ENCODE measurements around the gene TEX11.

The TEX11 gene

DNA sequence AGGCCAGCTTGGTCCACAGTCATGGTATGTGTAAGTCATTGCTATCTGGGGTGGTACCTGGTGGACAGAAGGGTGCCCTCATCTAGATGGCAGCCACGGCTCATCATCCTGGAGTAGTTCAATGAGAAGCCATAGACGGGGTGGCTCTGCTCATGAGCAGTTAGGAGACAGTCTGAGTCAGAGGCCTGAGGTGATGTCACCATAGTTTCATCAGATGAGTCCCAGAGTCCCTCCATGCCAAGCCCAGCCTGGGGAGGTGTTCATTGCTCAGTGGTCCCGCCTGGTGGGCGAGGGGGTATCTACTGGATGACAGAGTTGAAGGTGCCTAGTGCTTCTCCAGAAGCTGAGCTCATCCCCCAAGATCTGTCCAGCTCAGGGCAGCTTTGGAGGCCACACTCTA lies 414.1 kb downstream of the TEX11 start:
- ChIA-PET CTCF (no interaction called here), POLR2A (no interaction called here)
- no peak for DNase-seq (ENCODE audit: low read depth, low spot score)
- TF ChIP-seq CTCF (IDR thresholded peaks at IDR 0.05; ENCODE audit: insufficient read depth, low read length, missing control alignments) = no peak
- H3K4me3 ChIP-seq (ENCODE audit: low read depth, low read length) = no peak overlapping the region

- CTCF ChIA-PET = no interaction called here
- TF ChIP-seq CTCF (IDR thresholded peaks at IDR 0.05; ENCODE audit: insufficient read depth, low read length, missing control alignments) = no peak
- H3K4me3 ChIP-seq (ENCODE audit: low read depth, low read length) = no peak overlapping the region
- POLR2A ChIA-PET = no interaction called here
- DNase-seq (ENCODE audit: low read depth, low spot score) = no peak
Measured at GRCh38 chrX:70488856-70489255, 419.7 kb downstream of the TEX11 start.

DNA sequence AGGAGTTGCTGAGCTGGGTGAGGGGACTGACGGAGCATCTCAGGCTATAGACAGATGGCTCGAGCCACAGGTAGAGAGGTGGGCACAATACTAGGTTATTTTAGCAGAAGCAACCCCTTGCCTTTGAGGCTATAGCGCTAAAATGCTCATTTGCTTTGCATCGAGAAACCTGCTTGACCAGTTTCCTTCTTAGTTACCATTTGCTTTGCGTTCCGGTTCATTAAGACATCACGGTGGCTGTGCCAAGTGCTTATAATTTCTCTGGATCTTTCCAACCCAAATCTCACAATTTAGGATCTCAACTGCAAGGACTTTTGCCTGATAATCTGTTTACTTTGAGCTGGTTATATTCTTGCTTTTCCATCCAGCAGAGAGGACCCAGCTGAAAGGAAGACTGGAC lies 423.0 kb downstream of the TEX11 start:
- no peak overlapping the region for H3K4me3 ChIP-seq (ENCODE audit: low read depth, low read length)
- no peak for TF ChIP-seq CTCF (IDR thresholded peaks at IDR 0.05; ENCODE audit: insufficient read depth, low read length, missing control alignments)
- no peak for DNase-seq (ENCODE audit: low read depth, low spot score)
- CTCF ChIA-PET = no interaction called here
- POLR2A ChIA-PET = no interaction called here

- TF ChIP-seq CTCF (IDR thresholded peaks at IDR 0.05; ENCODE audit: insufficient read depth, low read length, missing control alignments) = no peak
- no peak overlapping the region for H3K4me3 ChIP-seq (ENCODE audit: low read depth, low read length)
- DNase-seq (ENCODE audit: low read depth, low spot score) = no peak
- ChIA-PET CTCF (interaction anchor here (1.2 to 1.8 kb wide), 3 partner anchors 13 to 30 kb away, joined by 3 to 4 read pairs (median 3); no protein-coding TSS in a partner anchor), POLR2A (no interaction called here)
Measured at GRCh38 chrX:70482300-70482699, 426.2 kb downstream of the TEX11 start.

GRCh38 chrX:70481471-70482270 lies 426.8 kb downstream of the TEX11 start:
- DNase-seq (ENCODE audit: low read depth, low spot score) = no peak
- H3K4me3 ChIP-seq (ENCODE audit: low read depth, low read length) = no peak overlapping the region
- POLR2A ChIA-PET = no interaction called here
- no peak for TF ChIP-seq CTCF (IDR thresholded peaks at IDR 0.05; ENCODE audit: insufficient read depth, low read length, missing control alignments)
- CTCF ChIA-PET = interaction anchor here (1.2 to 1.5 kb wide), 3 partner anchors 14 to 27 kb away, joined by 3 to 4 read pairs (median 3); no protein-coding TSS in a partner anchor

DNA sequence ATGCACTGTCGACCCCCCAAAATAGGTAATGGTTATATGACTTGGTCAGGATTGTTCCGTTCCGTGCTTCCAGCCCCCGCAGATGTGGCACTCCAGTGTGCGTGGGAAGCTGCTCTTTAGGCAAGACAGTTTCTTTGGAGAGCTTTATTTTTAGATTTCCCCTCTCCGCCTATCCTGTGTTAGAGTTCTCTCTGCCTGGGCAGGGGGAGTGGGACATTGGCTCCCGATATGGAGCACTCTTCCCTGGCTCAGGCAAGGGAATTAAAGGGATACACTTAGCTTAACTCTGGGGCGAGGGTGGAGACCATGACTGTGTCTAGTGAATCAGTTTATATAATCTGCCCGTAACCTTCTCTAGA lies 427.9 kb downstream of the TEX11 start:
- ChIA-PET POLR2A (no interaction called here), CTCF (interaction anchor here (1.5 to 2.9 kb wide), 2 partner anchors 25 to 29 kb away, joined by 4 to 11 read pairs; no protein-coding TSS in a partner anchor)
- no peak overlapping the region for H3K4me3 ChIP-seq (ENCODE audit: low read depth, low read length)
- DNase-seq (ENCODE audit: low read depth, low spot score) = no peak
- TF ChIP-seq CTCF (IDR thresholded peaks at IDR 0.05; ENCODE audit: insufficient read depth, low read length, missing control alignments) = no peak
